GM19043 (cell line): ENCODE measurements around the gene SLX9.

ENCODE experiments used
- ATAC-seq: cut with Tn5 transposase; IDR thresholded peaks from one replicate; pipeline ENCODE4 v1.9.1; 2021; ENCODE audit warnings: low read depth; ENCODE audit not compliant: unreplicated experiment

SLX9 gene

GRCh38 chr21:44957047-44957831 is 17.4 kb downstream of the SLX9 start:
- no peak for ATAC-seq

GRCh38 chr21:44957901-44958451 is 18.1 kb downstream of the SLX9 start:
- no peak for ATAC-seq

- ATAC-seq, result no peak
These were observed 18.8 kb downstream of the SLX9 start for GRCh38 chr21:44958471-44959191.

- no peak for ATAC-seq
These were observed 19.7 kb downstream of the SLX9 start for GRCh38 chr21:44959376-44960091.

GRCh38 chr21:44960141-44961092 is 20.6 kb downstream of the SLX9 start:
- ATAC-seq, result no peak

- no peak for ATAC-seq
These were observed 22.7 kb downstream of the SLX9 start for GRCh38 chr21:44962403-44962966.

- no peak for ATAC-seq
These were observed 24.6 kb downstream of the SLX9 start for GRCh38 chr21:44964381-44964780.

- ATAC-seq, result no peak
These were observed 25.6 kb downstream of the SLX9 start for GRCh38 chr21:44965251-44966022.

GRCh38 chr21:44966135-44967081 is 26.6 kb downstream of the SLX9 start:
- ATAC-seq, result no peak

GRCh38 chr21:44967082-44968047 is 27.5 kb downstream of the SLX9 start:
- ATAC-seq, result no peak

GRCh38 chr21:44969066-44969670 is 29.3 kb downstream of the SLX9 start:
- no peak for ATAC-seq

- ATAC-seq, result no peak
These were observed 30.3 kb downstream of the SLX9 start for GRCh38 chr21:44969931-44970755.

- no peak for ATAC-seq
These were observed 31.2 kb downstream of the SLX9 start for GRCh38 chr21:44970766-44971671.

GRCh38 chr21:44971672-44971995 is 31.8 kb downstream of the SLX9 start:
- ATAC-seq, result no peak
